Measurements from ENCODE around the gene TBC1D5. TPM values are rescaled to one million over a fixed set of nuclear protein-coding genes. Genes with fewer than 3 reads are reported as not detected.

Gene TBC1D5
- total and polyA plus RNA-seq, 2 of the 8 experiments (the other 6 are each of a cell fraction or from before 2014, with no cell fraction given): 11.0 to 22.9 TPM

DNA sequence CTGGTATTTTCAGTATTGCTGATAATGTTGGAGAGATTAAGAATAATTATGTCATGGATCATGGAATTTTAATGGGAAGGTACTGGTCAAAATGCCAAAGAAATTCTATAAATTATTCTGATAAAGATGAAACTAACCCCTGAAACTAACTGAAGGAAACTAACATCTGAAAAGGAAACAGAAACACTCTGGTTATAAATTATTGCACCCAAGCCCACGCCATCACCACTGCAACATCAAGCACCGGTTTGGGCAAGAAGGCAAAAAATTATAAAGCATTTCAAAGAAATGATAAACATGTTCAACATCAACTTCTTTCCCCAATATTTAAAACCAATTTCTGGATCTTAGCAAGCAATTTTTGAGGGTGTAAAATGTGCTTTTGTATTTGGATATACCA, 372.5 kb downstream of the TBC1D5 start:
- no peak overlapping the region for H3K4me2 ChIP-seq (ENCODE audit: insufficient read depth in 1 of 2, low read depth in 2 of 2, low read length in 2 of 2)
- no peaks in the 10 kb centered on the region for H3K79me1 ChIP-seq (ENCODE audit: low read depth, low read length)
- H4K20me1 ChIP-seq (replicated peaks in 1 of 2; ENCODE audit: control insufficient read depth in 1 of 2, insufficient read depth in 2 of 2, low read length in 2 of 2): no peaks in the 10 kb centered on the region
- no peak overlapping the region for H3K23ac ChIP-seq (ENCODE audit: insufficient read length)
- H4K8ac ChIP-seq (ENCODE audit: extremely low read depth, insufficient read depth, low read length): no peak overlapping the region
- no peak overlapping the region for H2BK120ac ChIP-seq (replicated peaks; ENCODE audit: low read depth, low read length)
- no peak overlapping the region for H4K91ac ChIP-seq (replicated peaks; ENCODE audit: insufficient read length, low read length)
- ChIA-PET POLR2A (ENCODE audit: partially characterized antibody) (no interaction called here), CTCF (ENCODE audit: partially characterized antibody) (interaction anchor here (0.9 to 1.3 kb wide), 3 partner anchors 9 to 26 kb away, joined by 3 to 5 read pairs (median 3); no protein-coding TSS in a partner anchor)
- no peaks in the 10 kb centered on the region for H3K9me3 ChIP-seq (ENCODE audit: insufficient read depth in 2 of 2, low read depth in 1 of 2, low read length in 1 of 2)
- no peak for FAIRE-seq
- H2BK12ac ChIP-seq (ENCODE audit: low read depth, low read length): no peak overlapping the region
- no peaks in the 10 kb centered on the region for H3K4me1 ChIP-seq (replicated peaks in 1 of 4; ENCODE audit: control insufficient read depth in 3 of 4, insufficient read depth in 4 of 4, low read length in 3 of 4)
- no peaks in the 10 kb centered on the region; a peak in 1 of 8 replicates for H3K36me3 ChIP-seq (ENCODE audit: control insufficient read depth in 2 of 4, insufficient read depth in 4 of 4, low read length in 3 of 4)
- no peak overlapping the region for H3K14ac ChIP-seq (ENCODE audit: insufficient read length)
- peaks cover 1% of the 10 kb centered on the region; the same call in 1 of the 2 replicates for H3K23me2 ChIP-seq (ENCODE audit: low read depth, low read length)
- H3K4ac ChIP-seq (replicated peaks; ENCODE audit: insufficient read length, low read depth, low read length): no peak overlapping the region
- no peak overlapping the region for H3K4me3 ChIP-seq (ENCODE audit: extremely low read depth in 1 of 4, insufficient read depth in 2 of 4, low read depth in 3 of 4, low read length in 4 of 4)
- no peak overlapping the region for H3K9ac ChIP-seq (replicated peaks in 1 of 4; ENCODE audit: extremely low read depth in 1 of 4, low read depth in 3 of 4, low read length in 3 of 4)
- H2BK5ac ChIP-seq (ENCODE audit: low read depth, low read length): no peak overlapping the region
- no peak overlapping the region for H2BK15ac ChIP-seq (ENCODE audit: low read length)
- no peaks in the 10 kb centered on the region for H3K79me2 ChIP-seq (ENCODE audit: control insufficient read depth in 1 of 2, insufficient read depth in 2 of 2, low read length in 2 of 2)
- no peak overlapping the region for H2AK5ac ChIP-seq (ENCODE audit: low read depth, low read length)
- no peak for TF ChIP-seq SIRT6 (IDR thresholded peaks at IDR 0.05; ENCODE audit: low read length)
- no peak for TF ChIP-seq SIN3A (conservative IDR thresholded peaks at IDR 0.05 in 1 of 2, IDR thresholded peaks at IDR 0.05 in 1 of 2; ENCODE audit: low read depth in 1 of 2, low read length in 2 of 2)
- no peak for TF ChIP-seq MAX (IDR thresholded peaks at IDR 0.05)
- TF ChIP-seq JUND (IDR thresholded peaks at IDR 0.05; ENCODE audit: low read length): no peak
- no peak for TF ChIP-seq SP2 (IDR thresholded peaks at IDR 0.05; ENCODE audit: low read length)
- TF ChIP-seq CREB1 (IDR thresholded peaks at IDR 0.05): no peak
- no peak for TF ChIP-seq EZH2 (IDR thresholded peaks at IDR 0.05; ENCODE audit: low read depth, low read length, severe bottlenecking)
- no peak for TF ChIP-seq KDM4A (IDR thresholded peaks at IDR 0.05; ENCODE audit: low read depth, low read length, severe bottlenecking)
- TF ChIP-seq KDM1A (IDR thresholded peaks at IDR 0.05; ENCODE audit: borderline replicate concordance, low read length): no peak
- TF ChIP-seq SAP30 (IDR thresholded peaks at IDR 0.05; ENCODE audit: insufficient read depth, insufficient replicate concordance, low read length): no peak
- no peak for TF ChIP-seq POLR2A (IDR thresholded peaks at IDR 0.05; ENCODE audit: control extremely low read depth in 1 of 2, low read depth in 2 of 2, low read length in 2 of 2)
- H2BK20ac ChIP-seq (ENCODE audit: low read length): no peak overlapping the region
- no peak overlapping the region for H2AFZ ChIP-seq (ENCODE audit: low read length)
- H3K56ac ChIP-seq (replicated peaks; ENCODE audit: insufficient read length, low read depth, low read length): no peak overlapping the region
- no peak for DNase-seq (ENCODE audit: low read depth in 1 of 2, low spot score in 2 of 2)
- H4K5ac ChIP-seq (ENCODE audit: insufficient read length, low read depth, low read length): no peak overlapping the region
- WGBS, 2 experiments (ENCODE audit: extremely low coverage in 1 of 2, insufficient coverage in 1 of 2, insufficient read length in 1 of 2, insufficient replicate concordance in 2 of 2, low coverage in 1 of 2, low lambda C conversion rate in 2 of 2, missing lambda C conversion rate in 1 of 2): 88% methylated on average over 2 of the region's 2 CpGs; no CpG with 5 or more reads in 1 of the 2 experiments
- H3K27me3 ChIP-seq (replicated peaks in 1 of 4; ENCODE audit: control insufficient read depth in 3 of 4, extremely low read depth in 1 of 4, insufficient read depth in 3 of 4, low read length in 3 of 4): no peaks in the 10 kb centered on the region
- H3K18ac ChIP-seq (ENCODE audit: extremely low read depth, low read length): no peak overlapping the region
- no peak overlapping the region for H3K27ac ChIP-seq (ENCODE audit: low read depth, low read length)
